ENCODE results near the gene PRPH2.
A peak's percentile ranks its signal among the peaks of the same experiment; 100 is the strongest.

The PRPH2 gene, protein sequence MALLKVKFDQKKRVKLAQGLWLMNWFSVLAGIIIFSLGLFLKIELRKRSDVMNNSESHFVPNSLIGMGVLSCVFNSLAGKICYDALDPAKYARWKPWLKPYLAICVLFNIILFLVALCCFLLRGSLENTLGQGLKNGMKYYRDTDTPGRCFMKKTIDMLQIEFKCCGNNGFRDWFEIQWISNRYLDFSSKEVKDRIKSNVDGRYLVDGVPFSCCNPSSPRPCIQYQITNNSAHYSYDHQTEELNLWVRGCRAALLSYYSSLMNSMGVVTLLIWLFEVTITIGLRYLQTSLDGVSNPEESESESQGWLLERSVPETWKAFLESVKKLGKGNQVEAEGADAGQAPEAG

DNA sequence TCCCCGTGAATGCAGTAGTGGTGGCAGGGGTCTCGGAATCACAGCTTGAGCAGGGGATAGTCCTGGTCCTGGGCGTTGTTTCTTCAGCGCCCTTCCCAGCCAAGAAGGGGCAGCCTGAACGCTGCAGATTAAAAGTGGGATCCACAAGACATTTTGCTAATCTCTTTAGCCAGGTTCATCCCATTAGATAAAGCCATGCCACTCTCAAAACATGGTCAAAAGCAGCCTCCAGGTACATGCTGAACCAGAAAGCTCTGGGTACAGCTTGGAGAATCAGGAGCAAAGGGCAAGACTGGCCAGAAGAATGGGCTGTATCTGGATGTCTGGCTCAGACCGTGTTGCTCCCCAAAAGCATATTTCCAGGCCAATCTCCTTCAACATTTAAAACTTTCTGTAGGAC lies at the start of gene PRPH2:
TSS of gene PRPH2 (minus strand) at position 101 of the 400 bp plus-strand sequence. CDS start 263 bp downstream, outside the sequence.
- no peak for DNase-seq

DNA sequence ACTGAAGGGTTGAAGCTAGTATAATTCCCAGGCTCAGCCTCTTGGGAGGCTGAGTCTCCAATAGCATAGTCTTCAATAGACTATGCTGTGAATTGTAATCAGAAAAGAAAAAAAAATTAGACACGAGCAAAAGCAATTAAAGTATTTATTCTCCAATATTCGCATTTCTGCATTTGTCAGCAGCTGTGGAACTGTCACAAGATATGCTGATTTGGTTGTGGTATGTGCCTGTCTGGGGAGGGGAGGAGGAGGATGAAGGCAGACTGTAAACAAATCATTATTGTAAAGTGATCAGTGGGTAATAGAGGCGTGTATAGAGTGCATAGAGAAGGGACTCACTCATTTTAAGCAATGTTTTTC lies 49.3 kb upstream of the PRPH2 start:
- peak; percentile 45 for DNase-seq

DNA sequence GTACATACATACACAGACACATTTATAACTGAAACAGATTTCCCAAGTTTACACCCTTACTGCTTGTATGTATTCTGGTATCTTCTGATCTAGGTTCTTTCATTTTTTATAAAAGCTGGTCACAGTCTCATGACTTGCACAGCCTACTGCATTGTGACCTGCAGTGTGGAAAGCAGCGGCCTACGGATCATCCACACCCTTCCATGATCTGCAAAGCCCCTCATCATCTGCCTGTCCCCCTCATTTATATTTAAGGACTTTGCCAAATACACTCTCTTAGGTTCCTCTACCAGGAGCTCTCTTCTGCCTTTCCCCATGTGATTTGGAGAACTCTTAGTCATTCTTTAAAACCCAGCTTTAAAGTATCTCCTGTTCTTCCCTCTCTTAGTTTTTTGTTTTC lies 47.4 kb upstream of the PRPH2 start:
- no peak for DNase-seq

DNA sequence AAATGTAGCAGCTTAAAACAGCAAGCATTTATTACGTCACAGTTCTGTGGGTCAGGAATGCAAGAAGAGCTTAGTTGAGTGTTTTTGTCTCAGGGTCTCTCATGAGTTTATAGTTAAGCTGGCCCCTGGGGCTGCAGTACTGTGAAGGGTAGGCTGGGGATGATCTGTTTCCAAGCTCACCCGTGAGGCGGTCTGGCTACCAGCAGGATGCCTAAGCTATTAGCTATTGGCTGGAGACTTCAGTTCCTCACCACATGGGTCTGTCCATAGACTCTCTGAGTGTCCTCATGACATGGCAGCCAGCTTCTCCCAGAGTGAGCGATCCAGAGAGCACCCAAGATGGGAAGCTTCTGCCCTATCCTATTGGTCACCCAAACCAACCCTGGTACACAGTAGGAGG lies 46.7 kb upstream of the PRPH2 start:
- DNase-seq, result no peak

DNA sequence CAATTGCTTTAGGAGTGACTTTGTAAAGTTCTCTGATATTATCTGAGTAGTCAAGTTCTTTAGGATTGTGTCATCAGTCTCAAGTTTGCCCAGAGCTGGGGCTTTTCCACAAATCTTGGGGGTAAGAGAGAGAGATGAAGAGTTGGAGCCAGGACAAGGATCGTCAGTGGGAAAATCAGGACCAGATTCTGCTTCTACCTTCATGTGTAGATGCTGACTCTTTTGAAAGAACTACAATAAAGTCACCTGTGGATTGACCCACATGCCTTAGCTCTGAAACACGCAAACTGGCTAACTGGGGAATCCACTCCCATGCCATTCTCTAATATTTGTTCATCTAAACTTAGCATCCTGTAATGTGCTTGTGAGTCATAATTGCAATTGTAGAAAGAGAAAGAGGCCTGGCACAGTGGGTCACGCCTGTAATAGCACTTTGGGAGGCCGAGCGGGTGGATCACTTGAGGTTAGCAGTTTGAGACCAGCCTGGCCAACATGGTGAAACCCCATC lies 43.8 kb upstream of the PRPH2 start:
- DNase-seq, result no peak

DNA sequence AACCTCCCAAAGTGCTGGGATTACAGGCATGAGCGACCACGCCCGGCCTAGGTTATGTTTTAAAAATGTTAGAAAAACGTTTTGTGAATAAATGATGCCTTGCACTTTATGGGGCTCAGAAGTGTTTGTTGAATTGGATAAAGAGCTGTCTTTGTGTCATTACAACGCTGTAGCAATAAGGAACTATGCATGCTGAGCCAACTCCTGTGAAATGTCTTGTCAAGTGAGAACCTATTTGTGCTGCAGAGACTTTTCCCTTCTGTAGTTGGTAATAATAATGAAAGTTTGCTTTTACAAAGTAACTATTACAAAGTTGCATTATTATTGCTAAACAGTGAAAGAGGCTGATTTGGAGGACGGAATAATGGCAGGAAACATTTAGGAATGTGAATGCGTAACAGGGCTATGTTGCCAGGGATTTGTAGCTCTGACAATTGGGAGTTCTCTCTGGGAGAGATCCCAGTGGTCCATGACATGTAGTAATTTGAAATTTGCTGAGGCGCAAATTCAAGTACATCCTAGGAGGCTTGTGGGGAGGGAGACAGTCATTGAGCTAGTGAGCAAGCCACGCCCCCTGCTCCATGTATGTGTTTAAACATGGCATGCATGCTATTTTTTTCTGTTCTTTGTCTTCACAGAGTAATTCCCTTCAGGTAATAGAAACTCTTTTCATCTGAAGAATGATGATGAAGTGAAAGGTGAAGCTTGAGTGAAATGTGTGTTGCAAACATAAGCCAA lies 42.7 kb upstream of the PRPH2 start:
- DNase-seq, result no peak

DNA sequence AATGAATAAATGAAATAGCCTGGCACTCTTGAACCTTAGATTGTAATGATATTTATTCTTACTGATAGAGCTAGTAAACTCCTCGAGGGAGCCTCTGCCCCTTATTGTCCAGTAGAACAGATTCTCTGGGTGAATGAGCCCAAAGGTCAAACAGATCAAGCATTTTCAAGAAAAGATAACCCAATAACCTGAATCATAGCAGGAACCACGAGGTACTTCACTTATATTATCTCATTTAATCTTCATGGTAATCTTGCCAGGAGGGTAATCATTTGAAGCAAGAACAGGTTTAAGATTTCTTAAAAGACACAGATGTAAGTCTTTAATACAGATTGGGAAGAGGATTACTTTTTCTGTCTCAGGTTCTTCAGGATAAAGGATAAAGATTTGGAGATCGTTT lies 40.6 kb upstream of the PRPH2 start:
- no peak for DNase-seq

DNA sequence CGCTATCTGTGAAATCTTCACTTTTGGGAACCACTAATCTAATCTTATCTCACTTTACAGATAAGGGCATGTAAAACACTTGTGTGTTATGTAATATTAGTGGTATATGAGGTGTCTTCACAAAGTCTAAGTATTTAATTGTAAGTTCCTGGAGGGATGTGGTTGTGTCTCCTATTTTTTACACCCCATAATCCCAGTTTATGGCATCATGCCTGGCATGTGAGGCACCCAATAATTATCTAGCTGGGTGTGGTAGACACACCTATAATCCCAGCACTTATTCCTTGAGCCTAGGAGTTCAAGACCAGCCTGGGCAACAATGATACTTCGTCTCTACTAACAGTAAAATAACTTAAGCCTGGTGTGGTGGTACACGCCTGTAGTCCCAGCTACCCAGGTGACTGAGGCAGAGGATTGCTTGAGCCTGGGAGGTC lies 40.0 kb upstream of the PRPH2 start:
- no peak for DNase-seq

DNA sequence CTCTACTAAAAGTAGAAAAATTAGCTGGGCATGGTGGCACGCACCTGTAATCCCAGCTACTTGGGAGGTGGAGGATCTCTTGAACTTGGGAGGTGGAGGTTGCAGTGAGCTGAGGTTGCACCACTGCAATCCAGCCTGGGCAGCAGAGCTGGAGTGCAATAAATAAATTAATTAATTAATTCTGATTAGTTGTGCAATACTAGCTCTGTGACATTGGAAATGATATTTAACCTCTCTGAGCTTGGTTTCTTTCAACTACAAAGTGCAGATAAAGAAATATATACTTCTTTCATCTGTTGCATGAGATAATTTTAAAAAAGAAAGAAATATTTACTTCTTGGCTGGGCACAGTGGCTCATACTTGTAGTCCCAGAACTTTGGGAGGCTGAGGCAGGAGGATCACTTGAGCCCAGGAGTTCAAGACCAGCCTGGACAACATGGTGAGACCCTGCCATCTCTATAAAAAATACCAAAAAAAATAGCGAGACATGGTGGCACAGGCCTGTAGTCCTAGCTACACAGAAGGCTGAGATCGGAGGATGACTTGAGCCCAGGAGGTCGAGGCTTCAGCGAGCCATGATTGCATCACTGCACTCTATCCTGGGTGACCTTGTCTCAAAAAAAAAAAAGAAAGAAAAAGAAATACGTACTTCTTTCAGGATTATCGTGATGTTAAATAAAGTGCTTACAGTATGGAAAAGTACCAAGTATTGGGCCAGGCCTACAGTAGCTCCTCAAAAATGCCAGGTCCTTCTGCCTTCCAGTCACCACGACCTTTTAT lies 39.1 kb upstream of the PRPH2 start:
- no peak for DNase-seq

DNA sequence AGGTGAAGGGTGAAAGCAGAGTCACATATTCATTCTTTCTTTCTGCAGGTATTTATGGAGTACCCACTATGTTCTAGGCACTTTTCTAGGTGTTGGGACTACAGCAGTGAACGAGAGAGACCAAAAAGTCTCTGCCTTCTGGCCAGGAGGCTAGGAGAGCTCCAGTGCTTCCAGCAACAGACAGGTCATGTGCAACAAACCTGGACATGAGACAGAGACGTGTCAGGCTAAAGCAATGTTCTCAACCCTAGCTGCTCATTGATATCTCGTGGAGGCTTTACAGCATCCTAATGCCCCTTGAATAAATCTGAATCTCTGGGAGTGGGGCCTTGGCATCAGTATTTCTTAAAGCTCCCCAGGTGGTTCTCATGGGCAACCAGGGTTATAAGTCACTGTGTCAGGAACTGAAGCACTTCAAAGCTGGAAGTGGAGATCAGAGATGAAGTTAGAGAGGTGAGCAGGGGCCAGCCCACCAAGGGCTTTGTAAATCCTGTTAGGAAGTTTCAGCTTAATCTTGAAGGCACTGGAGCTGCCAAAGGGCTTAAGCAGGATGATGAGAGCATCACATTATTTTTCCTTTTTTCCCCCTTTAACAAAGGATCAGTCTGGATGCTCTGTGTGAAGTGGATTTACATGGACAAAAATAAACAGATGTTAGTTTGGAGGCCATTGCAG lies 36.5 kb upstream of the PRPH2 start:
- no peak for DNase-seq

DNA sequence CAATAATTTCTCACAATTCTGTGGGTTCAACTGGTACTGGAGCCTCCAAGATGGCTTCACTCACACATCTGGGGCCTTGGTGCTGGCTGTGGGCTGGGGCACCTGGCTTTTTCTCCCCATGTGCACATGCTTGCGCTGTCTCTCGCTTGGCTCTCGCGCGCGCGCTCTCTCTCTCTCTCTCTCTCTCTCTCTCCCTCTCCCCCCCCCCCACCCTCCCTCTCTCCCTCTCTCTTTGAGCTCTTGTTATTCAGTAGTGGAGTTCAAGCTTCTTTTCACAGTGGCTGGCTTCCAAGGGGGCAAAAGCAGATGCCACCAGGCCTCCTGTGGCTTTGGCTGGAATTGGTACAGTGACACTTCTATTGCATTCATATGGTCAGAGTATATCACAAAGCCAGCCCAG lies 34.3 kb upstream of the PRPH2 start:
- no peak for DNase-seq

DNA sequence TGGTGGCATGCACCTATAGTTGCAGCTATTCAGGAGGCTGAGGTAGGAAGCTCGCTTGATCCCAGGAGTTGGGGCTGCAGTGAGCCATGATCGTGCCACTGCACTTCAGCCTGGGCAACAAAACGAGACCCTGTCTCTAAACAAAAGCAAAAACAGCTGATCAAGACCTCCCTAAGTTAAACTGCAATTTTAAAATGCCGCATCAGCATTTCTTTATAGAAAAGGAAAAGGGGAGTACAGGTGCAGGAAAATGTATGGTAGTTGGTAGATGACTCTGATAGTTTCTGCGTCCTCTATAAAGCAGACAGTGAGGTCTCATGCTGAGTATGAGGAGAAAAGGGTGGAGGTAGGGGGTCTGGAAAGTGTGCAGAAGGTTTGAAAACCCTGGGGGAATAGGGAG lies 32.4 kb upstream of the PRPH2 start:
- no peak for DNase-seq

DNA sequence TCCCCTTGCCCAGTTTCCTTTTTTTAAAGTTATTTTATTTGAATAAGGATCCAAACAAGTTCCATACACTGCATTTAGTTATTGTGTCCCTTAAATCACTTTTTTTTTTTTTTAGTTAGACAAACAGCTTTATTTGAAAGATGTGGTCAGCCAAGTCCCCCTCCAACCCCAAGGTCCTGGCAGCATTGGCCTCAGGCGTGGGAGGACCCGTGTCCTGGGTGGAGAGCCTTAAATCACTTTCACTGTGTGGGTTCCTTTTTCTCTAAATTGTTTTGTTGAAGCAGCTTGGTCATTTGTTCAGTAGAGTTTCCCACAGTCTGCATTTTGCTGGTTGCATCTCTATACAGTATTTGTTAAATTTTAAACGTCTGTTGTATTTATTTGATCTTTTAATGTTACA lies 28.7 kb upstream of the PRPH2 start:
- no peak for DNase-seq

DNA sequence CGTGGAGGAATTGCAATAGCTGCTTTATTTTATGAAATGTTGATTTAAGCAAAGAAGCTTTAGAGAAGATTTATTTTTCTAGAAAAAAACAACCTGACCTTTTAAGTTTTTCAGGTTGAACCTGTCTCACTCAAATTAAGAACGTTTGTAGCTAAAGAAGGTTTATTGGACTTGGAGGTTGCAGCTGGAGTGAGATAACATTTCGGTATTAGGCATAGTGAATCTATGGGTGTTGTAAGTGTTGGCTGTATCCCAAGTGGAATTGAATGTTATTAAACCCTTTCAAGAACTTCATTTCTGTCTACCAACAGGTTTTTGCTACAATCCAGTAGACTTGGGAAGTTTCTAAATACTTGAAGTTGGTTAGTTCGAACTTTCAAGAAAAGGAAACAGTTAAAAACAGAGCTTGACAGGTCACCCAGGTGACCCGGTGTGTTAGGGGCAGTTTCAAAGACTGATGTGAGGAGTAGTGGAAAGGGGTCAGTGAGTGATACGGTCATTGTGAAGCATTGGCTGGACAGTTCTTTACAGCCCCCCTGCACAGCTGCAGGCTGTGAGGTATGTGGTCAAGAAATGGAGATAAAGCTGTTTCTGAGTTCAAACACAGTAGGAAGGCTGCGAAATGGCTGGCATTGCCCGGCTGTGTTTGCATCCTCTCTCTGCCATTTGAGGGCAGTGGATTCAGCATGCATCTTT lies 26.0 kb upstream of the PRPH2 start:
- no peak for DNase-seq

DNA sequence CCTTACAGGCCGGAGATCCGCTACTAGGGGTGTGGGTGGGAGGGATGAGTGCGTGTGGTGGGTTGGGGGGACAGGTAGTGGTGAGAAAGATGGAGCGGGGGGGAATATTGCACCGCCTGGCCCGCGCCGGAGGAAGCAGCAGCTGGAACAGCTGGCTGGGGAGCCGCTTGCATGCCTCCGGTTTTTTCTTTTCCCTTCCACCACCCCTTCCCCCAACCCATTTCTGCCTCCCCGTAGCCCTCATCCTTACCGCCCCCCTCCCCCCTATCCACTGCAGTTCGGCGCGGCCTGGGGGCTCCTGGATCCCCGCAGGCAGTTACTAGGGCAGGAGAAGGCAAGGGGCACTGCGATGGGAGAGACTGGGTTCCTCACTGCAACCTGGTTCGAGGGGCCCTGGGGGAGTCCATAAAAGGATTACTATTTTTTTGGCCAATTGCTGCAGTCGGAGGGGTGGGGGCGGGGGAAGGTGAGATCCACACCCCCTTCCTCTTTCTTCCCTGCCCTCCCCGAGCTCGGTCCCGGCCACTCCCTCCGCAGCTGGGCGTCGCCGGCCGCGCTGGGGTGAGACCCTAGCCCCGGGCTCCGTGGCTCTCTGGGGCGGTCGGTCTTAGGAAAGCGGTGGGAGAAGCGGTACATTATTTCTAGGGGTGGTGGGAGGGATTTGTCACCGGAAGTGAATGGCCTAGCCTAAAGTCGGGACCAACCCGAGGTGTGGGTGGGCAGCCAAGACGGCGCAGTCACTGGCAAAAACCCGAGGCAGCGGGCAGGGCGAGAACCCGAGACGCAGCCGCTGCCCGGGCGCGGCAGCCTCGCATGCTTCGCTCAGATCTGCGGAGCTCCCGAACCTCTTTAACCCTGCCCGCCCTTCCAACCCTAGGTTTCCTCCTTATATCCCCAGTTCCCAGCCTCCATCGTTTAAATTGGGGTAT lies 24.3 kb upstream of the PRPH2 start:
- peak; percentile 87 for DNase-seq

DNA sequence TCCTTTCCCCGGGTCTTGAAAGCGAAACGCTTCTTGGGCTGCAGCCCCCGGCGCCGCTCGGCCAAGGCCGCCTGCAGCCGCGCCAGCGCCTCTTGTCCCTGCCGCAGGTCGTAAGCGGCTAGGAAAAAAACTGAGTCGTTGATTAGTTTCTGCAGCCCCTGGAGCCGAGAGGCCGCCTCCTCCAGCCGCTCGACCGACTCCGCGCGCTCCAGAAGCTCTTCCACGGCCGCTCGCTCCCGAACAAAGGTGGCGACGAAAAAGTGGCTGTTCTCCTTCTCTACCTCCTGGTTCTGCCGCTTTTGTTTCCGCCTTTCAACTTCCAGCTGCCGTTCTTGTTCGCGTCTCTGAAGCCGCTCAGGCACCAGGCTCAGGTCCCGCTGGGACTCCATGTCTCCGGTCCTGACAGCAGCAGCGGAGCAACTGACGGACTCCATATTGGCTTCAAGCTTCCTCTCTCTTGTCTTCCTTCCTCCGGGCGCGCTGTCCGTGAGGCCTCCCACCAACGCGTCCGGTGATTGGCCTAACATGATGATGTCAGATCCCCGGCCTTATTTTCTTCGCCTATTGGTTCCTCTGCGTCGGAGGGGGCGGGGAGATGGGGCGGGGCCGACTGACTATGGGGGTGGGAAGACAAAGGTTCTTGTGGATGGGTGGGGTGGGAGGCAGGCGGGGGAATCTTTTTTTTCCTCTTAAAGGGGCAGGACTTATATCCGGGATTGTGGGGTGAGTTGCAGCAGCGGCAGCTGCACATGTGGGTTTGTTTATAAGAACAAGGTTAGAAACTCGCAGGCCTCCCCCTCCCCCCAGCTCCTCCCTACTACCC lies 23.5 kb upstream of the PRPH2 start, which contains the start of gene TBCC:
TSS of gene TBCC (minus strand) at position 464 of the 823 bp plus-strand sequence. CDS start at position 434, 30 bp downstream.
- DNase-seq, result peak; percentile 97

DNA sequence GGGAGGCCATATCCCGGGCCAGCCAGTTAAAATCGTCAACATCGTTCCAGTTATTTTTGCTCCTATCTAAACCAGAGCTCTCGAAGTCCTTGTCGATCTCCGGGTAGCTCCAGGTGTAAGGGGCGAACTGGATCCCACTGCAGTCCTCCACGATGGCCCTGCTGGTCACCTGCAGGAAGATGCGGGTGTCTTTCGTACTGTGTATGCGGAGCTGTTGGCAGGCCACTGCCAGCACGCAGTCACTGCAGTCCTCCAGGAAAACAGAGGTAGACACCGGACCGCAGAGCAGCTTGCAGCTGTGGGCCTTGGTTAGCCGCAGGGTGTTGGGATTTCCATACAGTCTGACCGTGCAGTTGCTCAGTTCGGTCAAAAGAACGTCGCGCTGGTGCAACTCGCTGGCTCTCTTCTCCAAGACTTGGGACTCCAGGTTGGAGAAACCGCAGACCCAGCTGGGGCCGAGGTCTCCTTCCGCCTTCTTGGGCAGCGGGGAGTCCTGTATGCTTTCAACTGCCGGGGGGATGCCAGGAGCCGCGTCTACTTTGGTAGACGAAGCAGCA lies 22.8 kb upstream of the PRPH2 start:
- DNase-seq, result no peak

DNA sequence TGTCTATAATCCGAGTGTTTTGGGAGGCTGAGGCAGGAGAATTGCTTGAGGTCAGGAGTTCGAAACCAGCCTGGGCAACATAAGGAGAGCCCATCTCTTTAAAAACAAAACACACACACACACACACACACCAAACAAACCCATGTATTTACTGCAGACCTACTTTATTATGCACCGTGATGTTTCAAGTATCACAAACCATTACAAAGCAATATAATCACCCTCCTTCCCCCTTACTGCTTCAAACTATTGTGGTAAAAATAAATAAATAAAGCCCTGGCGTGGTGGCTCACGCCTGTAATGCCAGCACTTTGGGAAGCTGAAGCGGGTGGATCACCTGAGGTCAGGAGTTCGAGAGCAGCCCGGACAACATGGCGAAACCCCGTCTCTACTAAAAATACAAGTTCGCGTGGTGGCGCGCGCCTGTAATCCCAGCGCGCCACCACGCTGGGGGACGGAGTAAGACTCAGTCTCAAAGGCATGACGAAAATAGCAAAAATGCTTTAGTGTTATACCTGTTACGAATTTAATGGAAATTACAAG lies 22.0 kb upstream of the PRPH2 start:
- no peak for DNase-seq
